Head of caudate nucleus (tissue), 42 donors: Measurements from ENCODE around the gene MAFB.
A peak's percentile ranks its signal among the peaks of the same experiment; 100 is the strongest.

Experiments
- DNase-seq, 42 donors: peaks; one replicate each; pipeline versions ENCODE4 v3.0.0 to v3.0.0-alpha.2; 2020 to 2021; ENCODE audit warnings: mixed read lengths in 7 of 42
- intact Hi-C: fragments of 100-400 bp; cut with DNase I; formaldehyde crosslinking; loops from one replicate; pipeline ENCODE4 v1.15.0; 2022

MAFB gene

GRCh38 chr20:40668449-40669228 lies 20.4 kb downstream of the MAFB start:
- intact Hi-C loops, result no loop called here
- DNase-seq, result no peak

- intact Hi-C loops, result no loop called here
- no peak for DNase-seq
These were observed 21.5 kb downstream of the MAFB start for GRCh38 chr20:40667503-40667902.

GRCh38 chr20:40666336-40666735 lies 22.7 kb downstream of the MAFB start:
- intact Hi-C loops, result no loop called here
- no peak for DNase-seq

- DNase-seq, result no peak
- intact Hi-C loops, result no loop called here
These were observed 24.1 kb downstream of the MAFB start for GRCh38 chr20:40664891-40665290.

GRCh38 chr20:40663991-40664880 lies 24.8 kb downstream of the MAFB start:
- DNase-seq, result no peak
- intact Hi-C loops, result no loop called here

GRCh38 chr20:40663304-40663790 lies 25.7 kb downstream of the MAFB start:
- intact Hi-C loops, result no loop called here
- DNase-seq, result no peak

GRCh38 chr20:40659567-40659966 lies 29.5 kb downstream of the MAFB start:
- intact Hi-C loops, result no loop called here
- DNase-seq, result no peak

- no peak for DNase-seq
- intact Hi-C loops, result no loop called here
These were observed 30.5 kb downstream of the MAFB start for GRCh38 chr20:40658509-40658908.

- DNase-seq, result no peak
- intact Hi-C loops, result no loop called here
These were observed 31.5 kb downstream of the MAFB start for GRCh38 chr20:40657526-40657925.

GRCh38 chr20:40655451-40655850 lies 33.6 kb downstream of the MAFB start:
- DNase-seq, result no peak
- intact Hi-C loops, result no loop called here

GRCh38 chr20:40654876-40655275 lies 34.2 kb downstream of the MAFB start:
- peak in 4 of 42 donors; percentile 5 to 45 (median 9) for DNase-seq
- intact Hi-C loops, result no loop called here

GRCh38 chr20:40652441-40652987 lies 36.5 kb downstream of the MAFB start:
- DNase-seq, result no peak
- intact Hi-C loops, result no loop called here

GRCh38 chr20:40651151-40651550 lies 37.9 kb downstream of the MAFB start:
- no peak for DNase-seq
- intact Hi-C loops, result no loop called here

GRCh38 chr20:40650707-40651106 lies 38.3 kb downstream of the MAFB start:
- no peak for DNase-seq
- intact Hi-C loops, result no loop called here

- DNase-seq, result no peak
- intact Hi-C loops, result no loop called here
These were observed 40.6 kb downstream of the MAFB start for GRCh38 chr20:40648210-40649072.

GRCh38 chr20:40646813-40647212 lies 42.2 kb downstream of the MAFB start:
- no peak for DNase-seq
- intact Hi-C loops, result no loop called here

- no peak for DNase-seq
- intact Hi-C loops, result no loop called here
These were observed 42.7 kb downstream of the MAFB start for GRCh38 chr20:40646361-40646760.

- DNase-seq, result no peak
- intact Hi-C loops, result no loop called here
These were observed 44.2 kb downstream of the MAFB start for GRCh38 chr20:40644863-40645262.

GRCh38 chr20:40643891-40644290 lies 45.1 kb downstream of the MAFB start:
- no peak for DNase-seq
- intact Hi-C loops, result no loop called here
